Measurements from ENCODE around the gene PRKAR1A. TPM values are rescaled to one million over a fixed set of nuclear protein-coding genes. Genes with fewer than 3 reads are reported as not detected.

PRKAR1A gene
- total and polyA plus RNA-seq, 2 of the 8 experiments (the other 6 are each of a cell fraction or from before 2014, with no cell fraction given), result 39.3 to 149 TPM

- Histone ChIP-seq H4K5ac (ENCODE audit: insufficient read length, low read depth, low read length) (no peak overlapping the region), H3K4ac (replicated peaks; ENCODE audit: insufficient read length, low read depth, low read length) (no peak overlapping the region), H2BK20ac (ENCODE audit: low read length) (no peak overlapping the region), H3K4me1 (replicated peaks in 1 of 4; ENCODE audit: control insufficient read depth in 3 of 4, insufficient read depth in 4 of 4, low read length in 3 of 4) (peaks cover 0 to 2% (median 0%) of the 10 kb centered on the region in 4 experiments; a peak in 1 of 7 replicates), H3K36me3 (ENCODE audit: control insufficient read depth in 2 of 4, insufficient read depth in 4 of 4, low read length in 3 of 4) (peaks cover 6 to 96% (median 52%) of the 10 kb centered on the region in 4 experiments; a peak in 7 of 8 replicates), H3K56ac (replicated peaks; ENCODE audit: insufficient read length, low read depth, low read length) (no peak overlapping the region), H4K20me1 (replicated peaks in 1 of 2; ENCODE audit: control insufficient read depth in 1 of 2, insufficient read depth in 2 of 2, low read length in 2 of 2) (no peaks in the 10 kb centered on the region), H3K27ac (ENCODE audit: low read depth, low read length) (no peak overlapping the region), H4K8ac (ENCODE audit: extremely low read depth, insufficient read depth, low read length) (no peak overlapping the region), H2BK120ac (replicated peaks; ENCODE audit: low read depth, low read length) (no peak overlapping the region), H3K27me3 (replicated peaks in 1 of 4; ENCODE audit: control insufficient read depth in 3 of 4, extremely low read depth in 1 of 4, insufficient read depth in 3 of 4, low read length in 3 of 4) (no peaks in the 10 kb centered on the region), H3K4me3 (ENCODE audit: extremely low read depth in 1 of 4, insufficient read depth in 2 of 4, low read depth in 3 of 4, low read length in 4 of 4) (no peak overlapping the region), H2AFZ (ENCODE audit: low read length) (no peak overlapping the region), H3K79me1 (ENCODE audit: low read depth, low read length) (no peaks in the 10 kb centered on the region), H3K9ac (replicated peaks in 1 of 4; ENCODE audit: extremely low read depth in 1 of 4, low read depth in 3 of 4, low read length in 3 of 4) (no peak overlapping the region), H3K23ac (ENCODE audit: insufficient read length) (no peak overlapping the region), H2BK15ac (ENCODE audit: low read length) (no peak overlapping the region), H2BK5ac (ENCODE audit: low read depth, low read length) (no peak overlapping the region), H2BK12ac (ENCODE audit: low read depth, low read length) (no peak overlapping the region), H3K9me3 (ENCODE audit: insufficient read depth in 2 of 2, low read depth in 1 of 2, low read length in 1 of 2) (no peaks in the 10 kb centered on the region), H3K4me2 (ENCODE audit: insufficient read depth in 1 of 2, low read depth in 2 of 2, low read length in 2 of 2) (no peak overlapping the region), H3K14ac (ENCODE audit: insufficient read length) (no peak overlapping the region), H3K18ac (ENCODE audit: extremely low read depth, low read length) (no peak overlapping the region), H2AK5ac (ENCODE audit: low read depth, low read length) (no peak overlapping the region), H4K91ac (replicated peaks; ENCODE audit: insufficient read length, low read length) (no peak overlapping the region), H3K23me2 (ENCODE audit: low read depth, low read length) (no peaks in the 10 kb centered on the region; the same call in 1 of the 2 replicates), H3K79me2 (ENCODE audit: control insufficient read depth in 1 of 2, insufficient read depth in 2 of 2, low read length in 2 of 2) (no peaks in the 10 kb centered on the region)
- ChIA-PET POLR2A (ENCODE audit: partially characterized antibody) (no interaction called here), CTCF (ENCODE audit: partially characterized antibody) (no interaction called here)
- no peak for FAIRE-seq
- 86% methylated on average over 4 of the region's 4 CpGs; no CpG with 5 or more reads in 1 of the 2 experiments for WGBS, 2 experiments (ENCODE audit: extremely low coverage in 1 of 2, insufficient coverage in 1 of 2, insufficient read length in 1 of 2, insufficient replicate concordance in 2 of 2, low coverage in 1 of 2, low lambda C conversion rate in 2 of 2, missing lambda C conversion rate in 1 of 2)
- DNase-seq (ENCODE audit: low read depth in 1 of 2, low spot score in 2 of 2), result no peak
- TF ChIP-seq ZNF274 (IDR thresholded peaks at IDR 0.05; ENCODE audit: borderline replicate concordance, extremely low read depth, low read length) (no peak), CHD2 (IDR thresholded peaks at IDR 0.05; ENCODE audit: low read length) (no peak), TBP (IDR thresholded peaks at IDR 0.05; ENCODE audit: low read depth, low read length) (no peak), SIRT6 (IDR thresholded peaks at IDR 0.05; ENCODE audit: low read length) (no peak), FOSL1 (IDR thresholded peaks at IDR 0.05; ENCODE audit: insufficient read depth, low read depth, low read length) (no peak), NANOG (IDR thresholded peaks at IDR 0.05; ENCODE audit: insufficient read depth, low read depth, low read length, poor library complexity, severe bottlenecking) (no peak), EZH2 (IDR thresholded peaks at IDR 0.05; ENCODE audit: low read depth, low read length, severe bottlenecking) (no peak), MAFK (IDR thresholded peaks at IDR 0.05; ENCODE audit: low read depth, low read length) (no peak), CBX8 (IDR thresholded peaks at IDR 0.05; ENCODE audit: borderline replicate concordance, low read depth, low read length) (no peak), TAF1 (IDR thresholded peaks at IDR 0.05; ENCODE audit: low read depth, low read length) (no peak), KDM1A (IDR thresholded peaks at IDR 0.05; ENCODE audit: borderline replicate concordance, low read length) (no peak), SP4 (IDR thresholded peaks at IDR 0.05; ENCODE audit: low read length) (no peak), ASH2L (IDR thresholded peaks at IDR 0.05; ENCODE audit: low read length) (no peak)
- TF ChIP-seq, protein P1, sequence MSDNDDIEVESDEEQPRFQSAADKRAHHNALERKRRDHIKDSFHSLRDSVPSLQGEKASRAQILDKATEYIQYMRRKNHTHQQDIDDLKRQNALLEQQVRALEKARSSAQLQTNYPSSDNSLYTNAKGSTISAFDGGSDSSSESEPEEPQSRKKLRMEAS (IDR thresholded peaks at IDR 0.05), result no peak
Observed at GRCh38 chr17:68527314-68527713, 15.1 kb downstream of the PRKAR1A start.
